A673 (cell line): ENCODE data around the gene ELAVL1.

Experiments used
- CTCF ChIP-seq: fragments of 300-800, 200-600 bp; sonication (generic); conservative IDR thresholded peaks from 2 replicates; pipeline ENCODE4 v1.5.1; 2017; ENCODE audit warnings: low read depth, mild to moderate bottlenecking, antibody characterized with exemption, low read length, moderate library complexity, mixed read lengths
- EZH2 ChIP-seq: fragments of 200-600 bp; sonication (generic); IDR thresholded peaks from 2 replicates; pipeline ENCODE4 v1.6.1; 2017; ENCODE audit warnings: borderline replicate concordance, low read depth, mild to moderate bottlenecking, mixed read lengths, antibody characterized with exemption, low read length; ENCODE audit not compliant: poor library complexity, severe bottlenecking

- TF ChIP-seq CTCF: no peak
- TF ChIP-seq EZH2: no peak
Observed at GRCh38 chr19:7976461-7976860, 29.0 kb downstream of the ELAVL1 start.
